HUES48 (cell line): Measurements from ENCODE around the gene ADGRV1.
"Not testable (repeated sequence)": the region's sequence is repeated elsewhere in the genome, so short reads cannot be mapped to it uniquely, and the experiment has no call there.

Experiments used
- H3K27ac ChIP-seq: one replicate; pipeline ENCODE4 v1.7.0; 2013; ENCODE audit warnings: low read depth, low read length, inconsistent platforms
- H3K27me3 ChIP-seq: 2 replicates; pipeline ENCODE4 v1.6.1; 2013; ENCODE audit warnings: mild to moderate bottlenecking, low read length; ENCODE audit not compliant: control insufficient read depth, insufficient read depth
- H3K36me3 ChIP-seq: 2 replicates; pipeline ENCODE4 v1.6.1; 2013; ENCODE audit warnings: low read length; ENCODE audit not compliant: control insufficient read depth, insufficient read depth
- H3K4me1 ChIP-seq: 2 replicates; pipeline ENCODE4 v1.6.1; 2013; ENCODE audit warnings: mild to moderate bottlenecking, low read length; ENCODE audit not compliant: control insufficient read depth, insufficient read depth
- H3K4me3 ChIP-seq: 2 replicates; pipeline ENCODE4 v1.5.1; 2013; ENCODE audit warnings: mild to moderate bottlenecking, low read depth, low read length
- H3K9ac ChIP-seq: 2 replicates; pipeline ENCODE4 v1.6.1; 2013; ENCODE audit warnings: mild to moderate bottlenecking, low read depth, low read length, moderate library complexity
- H3K9me3 ChIP-seq: 2 replicates; pipeline ENCODE4 v1.6.1; 2013; ENCODE audit warnings: low read length; ENCODE audit not compliant: control insufficient read depth, insufficient read depth

ADGRV1 gene

DNA sequence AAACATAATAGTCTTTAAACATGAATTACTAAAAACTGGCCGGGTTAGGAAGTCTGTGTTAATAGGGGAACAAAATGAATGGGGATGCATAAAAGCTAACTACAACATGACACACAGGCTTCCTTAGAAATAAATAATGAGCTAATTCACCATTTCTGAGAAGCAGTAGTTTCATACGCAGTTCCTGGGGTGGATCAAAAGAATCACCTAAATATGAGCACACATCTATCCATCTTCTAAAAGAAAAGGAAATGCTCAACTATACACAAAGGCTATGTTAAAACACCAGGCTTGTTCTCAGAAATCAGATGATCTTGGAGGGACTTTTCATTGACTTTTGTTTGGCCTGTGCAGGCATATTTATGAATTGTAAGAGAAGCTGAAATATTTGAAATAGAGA is 451.5 kb downstream of the ADGRV1 start:
- Histone ChIP-seq H3K4me3 (no peak overlapping the region), H3K27ac (no peak overlapping the region), H3K36me3 (no peaks in the 10 kb centered on the region), H3K9me3 (no peaks in the 10 kb centered on the region), H3K27me3 (no peaks in the 10 kb centered on the region), H3K9ac (no peak overlapping the region), H3K4me1 (no peaks in the 10 kb centered on the region)

- Histone ChIP-seq H3K4me3 (no peak overlapping the region), H3K9me3 (no peaks in the 10 kb centered on the region), H3K36me3 (no peaks in the 10 kb centered on the region), H3K27me3 (no peaks in the 10 kb centered on the region), H3K4me1 (no peaks in the 10 kb centered on the region), H3K27ac (no peak overlapping the region), H3K9ac (no peak overlapping the region)
Measured at GRCh38 chr5:91011029-91011428, 452.4 kb downstream of the ADGRV1 start.

DNA sequence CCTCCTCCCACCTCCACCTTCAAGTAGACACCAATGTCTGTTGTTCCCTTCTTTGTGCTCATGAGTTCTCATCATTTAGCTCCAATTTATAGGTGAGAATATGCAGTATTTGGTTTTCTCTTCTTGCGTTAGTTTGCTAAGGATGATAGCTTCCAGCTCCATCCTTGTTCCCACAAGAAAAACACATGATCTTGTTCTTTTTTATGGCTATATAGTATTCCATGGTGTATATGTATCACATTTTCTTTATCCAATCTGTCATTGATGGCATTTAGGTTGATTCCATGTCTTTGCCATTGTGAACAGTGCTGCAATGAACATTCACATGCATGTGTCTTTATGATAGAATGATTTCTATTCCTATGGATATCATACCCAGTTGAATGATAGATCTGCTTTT is 454.3 kb downstream of the ADGRV1 start:
- H3K27me3 ChIP-seq, H3K36me3 ChIP-seq, H3K4me3 ChIP-seq, H3K9me3 ChIP-seq, H3K9ac ChIP-seq, H3K27ac ChIP-seq: not testable (repeated sequence)
- peaks cover 13% of the 10 kb centered on the region for H3K4me1 ChIP-seq

GRCh38 chr5:91016322-91016721 is 457.7 kb downstream of the ADGRV1 start:
- Histone ChIP-seq H3K4me1 (peaks cover 15% of the 10 kb centered on the region), H3K27me3 (no peaks in the 10 kb centered on the region), H3K9ac (no peak overlapping the region), H3K4me3 (no peak overlapping the region), H3K27ac (no peak overlapping the region), H3K9me3 (no peaks in the 10 kb centered on the region), H3K36me3 (no peaks in the 10 kb centered on the region)

DNA sequence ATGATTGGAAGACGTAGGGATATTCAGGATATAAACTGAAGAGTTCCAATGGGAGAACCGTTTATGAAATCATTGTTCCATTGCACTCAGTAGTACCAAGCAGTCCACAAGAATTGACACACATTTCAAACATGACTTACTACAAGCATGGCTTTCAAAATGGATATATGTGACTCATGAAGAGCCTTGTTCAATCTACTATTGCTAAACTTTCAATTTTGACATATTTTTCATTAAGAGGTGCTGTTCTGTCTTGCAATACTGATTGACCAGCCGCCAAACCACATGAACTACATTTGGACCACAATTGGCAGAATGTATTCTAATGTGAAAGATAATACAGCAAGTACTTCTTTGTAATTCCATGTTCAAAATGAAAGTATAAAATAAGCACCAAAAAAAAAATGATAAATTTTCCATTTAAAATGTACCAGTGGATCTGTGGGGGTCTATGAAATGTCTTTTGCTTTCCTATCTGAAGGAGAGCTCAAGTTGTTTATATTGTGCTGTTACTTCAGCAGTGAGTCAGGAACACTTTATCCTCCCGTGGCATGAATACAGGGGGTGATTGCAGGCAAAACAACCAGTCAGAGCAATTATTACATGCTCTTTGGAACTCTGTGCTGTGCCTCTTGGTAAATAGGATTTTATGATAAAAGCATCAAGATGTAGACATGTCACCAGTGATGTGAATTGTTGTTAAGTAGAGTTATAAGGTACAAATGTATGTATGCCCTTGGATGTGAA is 458.5 kb downstream of the ADGRV1 start:
- Histone ChIP-seq H3K9ac (no peak overlapping the region), H3K36me3 (no peaks in the 10 kb centered on the region), H3K27ac (no peak overlapping the region), H3K9me3 (no peaks in the 10 kb centered on the region), H3K4me1 (peaks cover 15% of the 10 kb centered on the region), H3K27me3 (no peaks in the 10 kb centered on the region), H3K4me3 (no peak overlapping the region)

GRCh38 chr5:91018200-91018599 is 459.6 kb downstream of the ADGRV1 start:
- no peak overlapping the region for H3K27ac ChIP-seq
- peaks cover 15% of the 10 kb centered on the region for H3K4me1 ChIP-seq
- no peak overlapping the region for H3K4me3 ChIP-seq
- H3K9me3 ChIP-seq: no peaks in the 10 kb centered on the region
- H3K9ac ChIP-seq: no peak overlapping the region
- H3K27me3 ChIP-seq: no peaks in the 10 kb centered on the region
- no peaks in the 10 kb centered on the region for H3K36me3 ChIP-seq

DNA sequence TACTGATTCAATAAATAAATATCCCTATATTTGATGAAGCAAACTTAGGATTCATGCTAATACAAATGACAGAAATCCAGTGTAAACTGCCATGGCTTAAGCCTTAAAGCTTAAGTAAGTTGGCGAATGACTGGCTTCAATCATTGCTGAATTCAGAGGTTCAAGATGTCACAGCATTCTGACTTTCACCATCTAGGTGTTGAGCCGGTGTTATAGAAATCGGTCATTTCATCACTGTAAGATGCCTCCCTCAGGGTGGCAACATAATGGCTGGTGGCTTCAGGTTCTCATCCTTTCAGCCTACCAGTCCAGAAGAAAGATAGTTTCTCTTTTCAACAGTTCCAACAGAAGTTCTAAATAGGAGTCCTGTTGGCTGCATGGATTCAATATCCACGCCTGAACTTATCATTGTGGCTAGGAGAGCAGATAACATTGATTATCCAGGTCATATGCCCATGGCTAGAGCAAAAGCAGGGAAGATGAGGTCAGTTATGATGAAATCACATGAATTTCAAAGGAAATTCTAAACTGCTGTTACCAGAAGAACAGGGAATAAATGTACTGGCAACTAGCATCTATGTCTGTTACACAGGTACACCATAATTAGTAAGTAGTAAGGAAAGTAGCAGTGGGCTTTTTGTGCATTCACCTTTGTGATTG is 460.2 kb downstream of the ADGRV1 start:
- no peaks in the 10 kb centered on the region for H3K27me3 ChIP-seq
- no peak overlapping the region for H3K27ac ChIP-seq
- no peak overlapping the region for H3K4me3 ChIP-seq
- H3K36me3 ChIP-seq: no peaks in the 10 kb centered on the region
- H3K4me1 ChIP-seq: peaks cover 15% of the 10 kb centered on the region
- H3K9ac ChIP-seq: no peak overlapping the region
- H3K9me3 ChIP-seq: no peaks in the 10 kb centered on the region

DNA sequence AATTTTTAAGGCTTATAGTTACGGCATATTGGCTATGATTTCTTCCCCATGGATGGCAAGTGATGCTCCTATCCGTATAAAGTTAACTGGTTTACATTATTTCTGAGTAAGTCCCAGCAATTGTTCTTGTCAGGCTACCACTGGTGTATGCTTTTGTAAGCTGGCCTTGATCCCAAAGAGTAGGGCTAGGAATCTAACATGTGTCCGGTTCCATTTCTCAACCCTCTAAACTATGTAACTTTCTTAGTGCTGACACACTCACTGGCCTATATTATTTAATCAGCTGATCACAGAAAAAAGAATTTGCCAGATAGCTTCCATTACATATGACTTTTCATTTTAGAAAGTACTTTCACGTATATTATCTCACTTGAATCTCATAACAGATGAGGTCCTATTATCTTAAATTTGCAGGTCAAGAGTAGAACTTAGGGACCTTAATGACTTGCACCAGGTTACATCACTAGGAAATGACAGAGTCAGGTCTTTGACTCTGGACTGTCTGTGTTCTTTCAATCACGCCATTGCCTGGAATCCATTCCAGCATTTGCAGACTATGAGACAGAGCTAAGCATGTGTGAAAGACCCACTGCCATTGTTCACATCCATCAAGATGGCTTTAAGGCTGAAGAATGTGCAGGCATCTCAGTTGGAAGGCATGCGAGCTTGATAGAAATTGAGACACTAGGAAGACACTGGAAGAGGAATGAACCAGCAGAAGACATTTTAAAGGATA is 461.6 kb downstream of the ADGRV1 start:
- H3K9ac ChIP-seq: no peak overlapping the region
- H3K36me3 ChIP-seq: no peaks in the 10 kb centered on the region
- no peaks in the 10 kb centered on the region for H3K9me3 ChIP-seq
- no peak overlapping the region for H3K27ac ChIP-seq
- H3K4me1 ChIP-seq: peaks cover 15% of the 10 kb centered on the region
- no peak overlapping the region for H3K4me3 ChIP-seq
- no peaks in the 10 kb centered on the region for H3K27me3 ChIP-seq

- no peaks in the 10 kb centered on the region for H3K27me3 ChIP-seq
- H3K4me1 ChIP-seq: peaks cover 10% of the 10 kb centered on the region
- H3K27ac ChIP-seq: no peak overlapping the region
- no peaks in the 10 kb centered on the region for H3K36me3 ChIP-seq
- H3K9ac ChIP-seq: no peak overlapping the region
- H3K4me3 ChIP-seq: no peak overlapping the region
- H3K9me3 ChIP-seq: no peaks in the 10 kb centered on the region
Measured at GRCh38 chr5:91022518-91022917, 463.9 kb downstream of the ADGRV1 start.

- H3K27ac ChIP-seq: no peak overlapping the region
- peaks cover 4% of the 10 kb centered on the region for H3K4me1 ChIP-seq
- no peaks in the 10 kb centered on the region for H3K9me3 ChIP-seq
- H3K27me3 ChIP-seq: no peaks in the 10 kb centered on the region
- H3K9ac ChIP-seq: no peak overlapping the region
- no peaks in the 10 kb centered on the region for H3K36me3 ChIP-seq
- H3K4me3 ChIP-seq: no peak overlapping the region
Measured at GRCh38 chr5:91024206-91024605, 465.6 kb downstream of the ADGRV1 start.

DNA sequence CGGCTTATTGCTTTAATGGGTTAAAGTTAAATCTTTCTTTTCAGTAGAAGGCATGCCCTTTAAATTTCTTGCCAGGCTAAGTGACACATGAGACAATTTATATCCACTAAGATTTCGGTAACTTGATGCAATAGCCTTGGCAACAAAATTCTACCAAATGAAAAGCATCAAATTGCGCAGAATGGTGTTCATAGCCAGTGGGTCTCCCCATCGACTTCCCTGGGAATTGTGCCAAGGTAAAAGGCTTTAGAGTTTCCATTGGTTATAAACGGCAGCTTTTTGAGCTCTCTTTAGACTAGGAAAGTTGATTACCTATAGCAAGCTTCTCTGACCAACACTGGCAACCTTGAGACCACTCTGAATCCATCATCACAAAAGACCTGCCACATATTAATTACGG is 466.1 kb downstream of the ADGRV1 start:
- Histone ChIP-seq H3K9ac (no peak overlapping the region), H3K4me3 (no peak overlapping the region), H3K27ac (no peak overlapping the region), H3K36me3 (no peaks in the 10 kb centered on the region), H3K9me3 (no peaks in the 10 kb centered on the region), H3K27me3 (no peaks in the 10 kb centered on the region), H3K4me1 (peaks cover 4% of the 10 kb centered on the region)
